ENCODE results near the gene LHX2. TPM values are rescaled to one million over a fixed set of nuclear protein-coding genes. Genes with fewer than 3 reads are reported as not detected.

Gene LHX2
- total RNA-seq, 2 donors from 2014 or later = not detected

- DNase-seq (ENCODE audit: low spot score) (no peak), ATAC-seq (ENCODE audit: insufficient number of reproducible peaks, low FRiP score, low read depth) (no peak)
- no peak for TF ChIP-seq CTCF (IDR thresholded peaks at IDR 0.05)
- peaks cover 61% of the 10 kb centered on the region for H3K27me3 ChIP-seq (replicated peaks; ENCODE audit: insufficient read depth)
- peaks cover 22% of the 10 kb centered on the region in 2 donors for H3K4me1 ChIP-seq (ENCODE audit: control insufficient read depth in 1 of 2, low read depth in 2 of 2)
- no peaks in the 10 kb centered on the region for H3K36me3 ChIP-seq
- no peak overlapping the region for H3K4me3 ChIP-seq
- no peaks in the 10 kb centered on the region for H3K9me3 ChIP-seq
- H3K27ac ChIP-seq = no peak overlapping the region
Measured at GRCh38 chr9:124021385-124021769, 9.8 kb downstream of the LHX2 start.

DNA sequence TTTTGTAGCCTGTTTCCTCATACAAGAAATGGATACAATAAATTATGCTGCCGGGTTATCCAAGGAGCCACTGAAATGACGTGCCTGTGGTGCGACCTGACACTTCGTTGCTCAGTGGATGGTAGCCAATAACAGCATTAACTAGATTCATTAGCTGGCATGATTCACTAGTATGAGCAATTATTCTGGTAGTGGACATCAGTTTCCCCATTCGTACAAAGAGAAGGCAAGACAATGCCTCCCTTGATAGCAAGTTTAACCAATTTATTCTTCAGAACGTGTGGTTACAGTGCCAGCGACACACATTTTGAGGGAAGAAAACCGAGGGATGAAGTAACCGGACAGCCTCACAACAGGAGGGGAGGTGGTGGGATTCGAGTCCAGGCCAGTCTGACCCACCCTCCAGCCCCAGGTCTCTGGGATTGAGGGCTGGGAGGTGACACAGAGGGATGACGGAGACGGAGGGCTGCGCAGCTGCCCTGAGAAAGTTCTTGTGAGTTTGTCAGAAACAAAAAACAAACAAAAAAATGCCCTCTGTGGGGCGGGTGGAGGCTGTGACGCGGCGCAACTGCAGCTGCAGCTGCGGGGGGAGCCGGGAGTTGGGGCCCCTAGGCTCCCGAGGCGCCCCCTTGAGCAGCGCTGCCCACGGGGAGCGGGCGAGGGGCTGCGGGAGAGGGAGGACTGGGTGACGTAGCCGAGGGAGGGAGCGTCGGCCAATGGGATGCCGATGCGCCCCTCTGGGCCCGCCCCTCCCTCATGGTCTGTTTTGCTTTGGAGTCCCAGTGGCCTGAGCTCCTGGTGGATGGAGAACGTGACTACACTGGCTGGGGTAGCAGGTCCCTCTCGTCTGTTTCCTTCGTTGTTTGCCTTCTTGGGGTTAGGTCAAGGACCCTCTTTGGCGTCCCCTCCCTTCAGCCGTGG lies 10.9 kb downstream of the LHX2 start:
- no peak for TF ChIP-seq CTCF (IDR thresholded peaks at IDR 0.05)
- Histone ChIP-seq H3K27ac (no peak overlapping the region), H3K4me1 (ENCODE audit: control insufficient read depth in 1 of 2, low read depth in 2 of 2) (peaks cover 14 to 17% of the 10 kb centered on the region in 2 donors), H3K9me3 (no peaks in the 10 kb centered on the region), H3K27me3 (replicated peaks; ENCODE audit: insufficient read depth) (peaks cover 54% of the 10 kb centered on the region), H3K4me3 (no peak overlapping the region), H3K36me3 (no peaks in the 10 kb centered on the region)
- DNase-seq (ENCODE audit: low spot score) (no peak), ATAC-seq (ENCODE audit: insufficient number of reproducible peaks, low FRiP score, low read depth) (no peak)

DNA sequence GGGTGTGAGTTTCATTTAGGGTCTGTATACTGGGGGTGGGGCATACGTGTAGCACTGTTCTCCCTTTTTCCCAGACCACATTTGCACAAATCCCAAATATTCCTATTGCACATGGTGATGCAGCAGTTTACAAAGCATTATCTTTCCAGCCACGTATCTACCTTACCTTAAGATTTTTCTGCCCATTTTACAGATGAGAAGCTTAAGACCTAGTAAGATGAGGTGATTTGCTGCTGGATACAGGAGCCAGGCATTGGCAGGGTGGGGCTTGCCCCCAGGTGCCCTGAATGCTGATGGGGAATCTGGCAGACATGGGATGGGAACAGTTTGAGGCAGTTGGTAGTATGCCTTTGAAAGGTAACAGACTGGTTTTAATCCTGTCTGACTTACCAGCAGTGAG lies 12.5 kb downstream of the LHX2 start:
- Histone ChIP-seq H3K4me1 (ENCODE audit: control insufficient read depth in 1 of 2, low read depth in 2 of 2) (peaks cover 0 to 3% of the 10 kb centered on the region in 2 donors), H3K27me3 (replicated peaks; ENCODE audit: insufficient read depth) (peaks cover 39% of the 10 kb centered on the region), H3K27ac (no peak overlapping the region), H3K36me3 (no peaks in the 10 kb centered on the region), H3K9me3 (no peaks in the 10 kb centered on the region), H3K4me3 (no peak overlapping the region)
- TF ChIP-seq CTCF (IDR thresholded peaks at IDR 0.05) = no peak
- DNase-seq (ENCODE audit: low spot score) = no peak
- ATAC-seq (ENCODE audit: insufficient number of reproducible peaks, low FRiP score, low read depth) = no peak

- Histone ChIP-seq H3K4me1 (ENCODE audit: control insufficient read depth in 1 of 2, low read depth in 2 of 2) (no peaks in the 10 kb centered on the region), H3K36me3 (no peaks in the 10 kb centered on the region), H3K27me3 (replicated peaks; ENCODE audit: insufficient read depth) (no peaks in the 10 kb centered on the region), H3K9me3 (no peaks in the 10 kb centered on the region), H3K27ac (no peak overlapping the region), H3K4me3 (no peak overlapping the region)
- TF ChIP-seq CTCF (IDR thresholded peaks at IDR 0.05) = no peak
- ATAC-seq (ENCODE audit: insufficient number of reproducible peaks, low FRiP score, low read depth) = no peak
- DNase-seq (ENCODE audit: low spot score) = no peak
Measured at GRCh38 chr9:124029617-124030016, 18.0 kb downstream of the LHX2 start.

DNA sequence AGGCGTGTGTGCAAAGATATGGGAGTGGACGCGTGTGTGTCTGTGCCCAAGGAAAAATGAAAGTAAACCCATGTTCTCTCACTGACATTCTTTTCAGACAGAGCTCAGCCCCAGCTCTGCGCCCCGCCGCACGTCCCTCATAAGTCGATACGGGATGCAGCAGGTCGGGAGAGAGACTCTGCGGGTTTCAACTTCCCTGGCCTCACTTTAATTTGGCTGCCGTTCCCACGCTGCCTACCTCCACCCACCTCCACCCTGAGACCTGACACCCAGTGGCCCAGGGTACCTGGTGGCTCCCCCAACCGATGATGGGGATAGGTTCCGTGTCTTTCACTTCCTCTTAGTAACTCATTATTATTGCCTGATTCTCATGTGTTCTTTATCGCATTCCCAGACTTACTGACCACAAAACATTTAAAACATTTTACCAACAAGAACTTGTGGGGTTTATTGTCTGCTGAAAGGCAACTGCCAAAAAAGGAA lies 19.4 kb downstream of the LHX2 start:
- Histone ChIP-seq H3K27me3 (replicated peaks; ENCODE audit: insufficient read depth) (no peaks in the 10 kb centered on the region), H3K4me3 (no peak overlapping the region), H3K27ac (no peak overlapping the region), H3K9me3 (no peaks in the 10 kb centered on the region), H3K4me1 (ENCODE audit: control insufficient read depth in 1 of 2, low read depth in 2 of 2) (no peaks in the 10 kb centered on the region), H3K36me3 (no peaks in the 10 kb centered on the region)
- TF ChIP-seq CTCF (IDR thresholded peaks at IDR 0.05) = no peak
- ATAC-seq (ENCODE audit: insufficient number of reproducible peaks, low FRiP score, low read depth) (no peak), DNase-seq (ENCODE audit: low spot score) (no peak)

Measured in thoracic aorta (tissue), 2 donors.